GM21786 (cell line): ENCODE results near the gene ITPR1.

Source experiments
- ATAC-seq: cut with Tn5 transposase; IDR thresholded peaks from one replicate; pipeline ENCODE4 v1.9.1; 2021; ENCODE audit not compliant: unreplicated experiment

ITPR1 gene

DNA sequence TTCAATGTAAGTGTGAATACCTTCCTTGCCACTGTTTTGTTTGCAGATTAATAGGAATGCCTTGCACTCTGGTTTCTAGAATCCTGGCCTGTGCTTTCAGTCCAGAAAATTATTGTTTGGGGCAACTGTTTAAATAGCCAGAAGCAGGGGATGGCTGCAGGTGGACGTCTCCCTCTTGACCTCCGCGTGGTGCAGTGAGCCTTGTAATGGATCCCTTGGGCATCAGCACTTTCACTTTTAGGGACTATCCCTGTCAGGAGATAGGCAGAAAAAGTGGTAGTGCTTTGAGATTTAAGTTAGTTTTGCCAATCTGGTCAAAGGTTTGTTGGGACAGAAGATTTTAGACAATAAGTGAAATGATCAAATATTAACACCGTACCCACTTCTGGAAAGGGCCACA, 307.4 kb downstream of the ITPR1 start:
- ATAC-seq, result no peak

DNA sequence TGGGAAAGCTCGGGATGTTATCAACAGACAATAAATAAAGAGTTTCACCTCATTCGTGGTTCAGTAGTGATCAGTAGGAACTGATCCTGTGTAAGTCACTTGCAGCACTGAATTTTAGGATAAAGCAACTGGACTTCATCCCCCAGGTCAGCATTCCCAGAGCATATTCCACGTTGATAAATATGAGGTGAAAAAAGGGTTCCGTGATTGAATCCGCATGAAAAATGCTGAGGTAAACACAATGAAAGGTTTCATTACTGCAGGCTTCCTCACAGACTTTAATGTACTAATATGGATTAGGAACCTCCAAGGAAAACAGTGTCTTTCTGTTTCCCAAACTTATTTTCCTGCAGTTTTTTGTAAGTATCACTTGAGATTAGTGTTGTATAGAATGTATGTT, 308.7 kb downstream of the ITPR1 start:
- no peak for ATAC-seq

DNA sequence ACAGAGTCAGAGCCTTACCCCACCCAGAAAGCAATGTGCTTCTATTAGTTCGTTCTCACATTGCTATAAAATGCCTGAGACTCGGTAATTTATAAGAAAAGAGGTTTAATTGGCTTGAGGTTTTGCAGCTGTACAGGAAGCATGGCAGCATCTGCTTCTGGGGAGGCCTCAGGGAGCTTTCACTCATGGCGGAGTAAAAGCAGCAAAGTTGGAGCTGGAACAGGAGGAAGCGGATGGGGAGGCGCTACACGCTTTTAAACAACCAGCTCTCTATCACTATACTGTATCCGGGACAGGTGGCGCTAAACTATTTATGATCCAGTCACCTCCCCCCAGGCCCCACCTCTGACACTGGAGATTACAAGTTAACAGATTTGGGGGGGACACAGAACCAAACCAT, 309.8 kb downstream of the ITPR1 start:
- ATAC-seq, result no peak

DNA sequence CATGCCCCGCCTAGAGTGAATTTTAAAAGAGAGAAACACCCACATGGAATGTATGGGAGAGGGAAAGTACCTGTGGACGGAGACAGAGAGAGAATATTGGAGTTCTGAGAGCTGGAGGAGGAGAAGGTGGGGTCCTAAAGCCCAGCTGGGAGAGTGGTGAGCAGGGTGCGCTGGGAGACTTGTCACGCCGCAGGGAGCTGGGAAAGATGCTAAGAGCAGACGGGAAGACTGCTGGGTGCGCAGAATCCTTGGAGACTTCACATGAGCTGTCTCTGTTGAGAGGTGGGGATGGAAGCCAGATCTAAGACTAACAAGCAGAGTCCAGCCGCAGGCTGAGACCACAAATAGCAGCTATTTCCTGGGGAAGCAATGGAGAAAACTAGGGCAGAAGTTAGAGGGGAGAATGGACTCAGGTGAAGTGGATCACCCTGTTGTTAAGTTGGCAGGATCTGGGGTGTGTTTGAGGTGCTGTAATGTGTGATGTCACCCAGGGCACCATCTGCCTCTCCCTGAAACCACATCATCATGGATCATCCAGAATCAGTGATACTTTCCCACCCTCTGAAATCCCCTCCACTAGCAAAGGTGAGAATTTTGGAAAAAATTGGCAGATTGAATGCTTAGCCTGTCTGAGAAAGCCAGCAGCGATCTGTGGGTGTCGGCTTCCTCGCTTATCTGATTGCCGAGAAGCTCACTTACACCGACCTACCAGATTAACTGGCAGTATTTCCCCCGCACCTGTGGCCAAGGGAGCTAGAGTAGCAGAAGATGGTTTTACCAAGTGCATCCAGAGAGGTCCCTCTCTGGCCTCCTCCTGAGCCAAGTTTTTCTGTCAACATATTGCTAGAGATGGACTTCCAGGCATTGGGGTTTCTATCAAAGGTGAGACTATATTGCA, 311.3 kb downstream of the ITPR1 start:
- ATAC-seq, result no peak

DNA sequence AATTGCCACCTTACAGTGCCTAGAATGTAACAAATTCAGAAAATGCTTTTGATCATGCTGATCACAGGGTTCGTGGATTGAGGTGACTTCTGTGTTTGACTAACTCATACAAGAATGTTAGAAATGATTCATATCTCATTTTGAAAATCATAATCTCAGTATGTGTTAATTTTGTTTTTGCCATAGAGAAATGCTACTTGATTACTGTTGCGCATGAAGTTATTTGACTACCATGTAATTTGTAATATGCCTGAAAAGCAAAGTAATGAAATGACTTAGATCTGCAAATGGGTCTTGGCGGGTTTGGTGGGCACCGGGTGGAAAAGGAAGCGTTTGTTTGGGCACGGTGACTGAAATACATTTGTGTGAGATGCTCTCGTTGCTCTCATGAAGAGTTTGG, 312.5 kb downstream of the ITPR1 start:
- no peak for ATAC-seq

GRCh38 chr3:4806535-4807108, 313.5 kb downstream of the ITPR1 start:
- ATAC-seq, result no peak

- no peak for ATAC-seq
Observed at GRCh38 chr3:4807381-4808280, 314.5 kb downstream of the ITPR1 start.

DNA sequence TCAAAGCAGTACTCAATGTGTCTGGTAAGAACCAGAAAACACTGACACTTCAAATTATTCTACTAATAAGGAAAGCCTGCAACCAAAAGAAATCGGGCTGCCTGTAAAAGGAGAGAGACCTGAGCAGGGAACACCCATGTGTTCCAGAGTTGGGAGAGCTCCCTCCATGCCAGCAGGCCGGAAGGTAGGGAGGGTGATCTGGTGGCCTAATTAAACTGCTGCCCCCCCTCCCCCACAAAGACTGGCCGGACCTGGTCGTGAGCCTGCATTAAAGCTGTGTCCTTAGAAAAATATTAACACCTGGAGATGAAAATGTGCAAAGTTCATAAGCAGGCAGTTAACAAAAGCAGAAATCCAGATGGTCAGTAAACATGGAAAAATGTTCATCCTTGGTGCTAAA, 315.5 kb downstream of the ITPR1 start:
- ATAC-seq, result no peak

DNA sequence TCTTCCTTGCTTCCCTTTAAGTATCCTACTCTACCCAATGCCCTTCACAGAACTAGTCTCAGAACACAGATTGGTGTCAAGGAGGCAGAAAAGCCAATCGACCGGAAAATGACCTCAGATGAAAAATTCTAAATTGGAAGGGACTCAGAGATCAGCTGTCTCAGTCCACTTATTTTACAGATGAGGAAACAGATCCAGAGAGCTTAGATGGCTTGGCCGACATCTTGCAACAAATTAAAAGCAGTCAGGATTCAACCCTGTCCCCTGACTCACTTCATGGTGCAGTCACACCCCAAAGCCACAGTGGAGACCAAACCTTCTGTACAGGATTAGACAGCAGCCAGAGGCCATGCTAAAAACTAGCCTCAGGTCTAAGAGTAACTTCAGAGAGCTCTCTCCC, 316.8 kb downstream of the ITPR1 start:
- ATAC-seq, result no peak

GRCh38 chr3:4812591-4812990, 319.4 kb downstream of the ITPR1 start:
- ATAC-seq, result no peak

GRCh38 chr3:4813909-4814304, 320.8 kb downstream of the ITPR1 start:
- ATAC-seq, result no peak

DNA sequence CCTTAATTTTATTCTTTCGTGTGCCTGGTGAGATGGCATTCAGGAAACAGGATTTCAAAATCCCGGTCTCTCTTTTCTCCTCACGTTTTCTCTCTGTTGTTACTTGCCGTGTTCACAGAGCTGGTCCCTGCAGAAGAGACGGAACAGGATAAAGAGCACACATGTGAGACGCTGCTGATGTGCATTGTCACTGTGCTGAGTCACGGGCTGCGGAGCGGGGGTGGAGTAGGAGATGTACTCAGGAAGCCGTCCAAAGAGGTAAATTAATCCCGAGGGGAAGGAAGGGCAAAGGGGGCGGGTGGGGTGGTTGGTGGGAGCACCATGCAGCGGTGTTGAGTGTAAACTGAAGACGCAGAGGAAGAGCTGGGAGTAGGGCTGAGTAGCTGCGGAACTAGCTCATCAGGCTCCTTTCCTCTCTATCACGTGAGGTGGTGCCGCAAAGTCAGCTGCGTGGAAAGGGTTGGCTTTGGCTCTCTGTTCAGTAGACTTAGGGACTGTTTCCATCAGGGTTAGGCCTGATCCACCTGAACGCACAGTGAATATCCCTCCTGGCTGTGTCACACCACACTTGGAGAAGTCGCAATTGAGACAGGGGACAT, 321.3 kb downstream of the ITPR1 start:
- ATAC-seq, result no peak

DNA sequence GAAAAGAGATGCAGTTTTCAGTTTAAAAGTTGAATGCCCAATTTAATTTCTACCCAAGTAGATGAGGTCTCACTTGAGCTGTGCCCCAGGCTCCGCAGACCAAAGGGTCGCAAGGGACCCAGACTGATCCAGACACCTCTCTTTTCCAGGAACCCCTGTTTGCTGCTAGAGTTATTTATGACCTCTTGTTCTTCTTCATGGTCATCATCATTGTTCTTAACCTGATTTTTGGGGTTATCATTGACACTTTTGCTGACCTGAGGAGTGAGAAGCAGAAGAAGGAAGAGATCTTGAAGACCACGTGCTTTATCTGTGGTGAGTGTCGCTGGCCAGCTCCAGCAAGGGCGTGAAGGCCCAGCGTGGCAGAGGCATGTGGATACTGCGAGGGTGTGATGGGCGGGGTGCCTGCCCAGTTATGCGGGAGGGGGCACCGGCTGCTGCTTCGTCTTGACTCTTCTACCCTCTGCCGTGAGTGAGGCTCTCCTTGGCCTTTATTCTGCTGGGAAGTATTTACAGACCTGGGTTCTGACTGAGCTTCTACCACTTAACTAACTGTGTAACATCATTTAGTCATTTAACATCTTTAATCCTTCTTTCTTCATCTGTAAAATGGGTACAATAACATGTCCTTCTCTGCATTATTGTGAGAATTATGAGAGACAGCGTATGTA, 321.9 kb downstream of the ITPR1 start:
- no peak for ATAC-seq

- no peak for ATAC-seq
Observed at GRCh38 chr3:4816306-4816705, 323.2 kb downstream of the ITPR1 start.

DNA sequence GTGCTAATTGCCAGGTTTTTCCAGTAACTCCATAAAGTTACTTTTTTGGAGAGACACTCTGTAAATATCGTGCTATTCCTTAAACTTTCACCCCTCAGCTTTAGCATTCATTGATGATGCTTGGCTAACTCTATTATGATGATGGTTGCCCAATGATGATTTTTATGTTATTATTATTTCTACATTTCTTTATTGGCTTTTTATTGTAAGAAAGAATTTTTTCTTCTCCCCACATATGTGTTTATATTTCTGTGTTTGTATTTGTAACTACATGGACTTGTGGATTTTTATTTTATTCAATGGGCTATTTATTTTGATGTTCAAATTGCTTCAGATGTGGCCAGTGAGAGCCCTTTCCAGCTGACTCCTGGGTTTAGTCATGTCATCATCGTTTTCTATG, 323.6 kb downstream of the ITPR1 start:
- no peak for ATAC-seq

- ATAC-seq, result no peak
Observed at GRCh38 chr3:4817128-4817527, 324.0 kb downstream of the ITPR1 start.

DNA sequence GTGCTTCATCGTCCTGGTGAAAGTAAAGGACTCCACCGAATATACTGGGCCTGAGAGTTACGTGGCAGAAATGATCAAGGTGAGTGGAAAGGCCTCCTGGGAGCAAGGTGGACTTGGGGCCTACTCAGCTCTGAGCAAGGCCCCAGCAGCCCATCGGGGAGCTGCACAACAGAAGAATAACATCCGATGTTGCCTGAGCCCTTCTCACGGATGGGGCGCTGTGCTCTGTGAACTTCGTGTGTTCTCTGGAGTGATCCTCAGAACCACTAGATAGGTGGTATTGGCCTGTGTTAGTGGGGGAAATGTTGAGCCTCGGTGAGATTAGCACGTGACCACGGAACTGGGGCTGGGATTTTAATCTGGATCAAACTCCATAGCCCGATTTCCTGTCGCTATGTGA, 325.0 kb downstream of the ITPR1 start:
- no peak for ATAC-seq

GRCh38 chr3:4818986-4819693, 326.0 kb downstream of the ITPR1 start:
- ATAC-seq, result no peak

GRCh38 chr3:4819746-4820145, 326.6 kb downstream of the ITPR1 start:
- no peak for ATAC-seq
